Fibroblast of skin of left biceps (primary cell): ENCODE data around the gene UBE2V1.
"Not testable (repeated sequence)": the region's sequence is repeated elsewhere in the genome, so short reads cannot be mapped to it uniquely, and the experiment has no call there.

ENCODE experiments used
- DNase-seq, 2 experiments: peaks; one replicate each; pipeline ENCODE4 v3.0.0-alpha.2; 2013; ENCODE audit warnings: low read depth in 2 of 2

The UBE2V1 gene

GRCh38 chr20:50095476-50096078 lies 17.4 kb downstream of the UBE2V1 start:
- DNase-seq, result no peak

- no peak for DNase-seq
Observed at GRCh38 chr20:50094522-50094921, 18.4 kb downstream of the UBE2V1 start.

- DNase-seq, result no peak
Observed at GRCh38 chr20:50093240-50093639, 19.7 kb downstream of the UBE2V1 start.

- no peak for DNase-seq
Observed at GRCh38 chr20:50092436-50092835, 20.5 kb downstream of the UBE2V1 start.

- no peak for DNase-seq
Observed at GRCh38 chr20:50089787-50090177, 23.2 kb downstream of the UBE2V1 start.

- DNase-seq, result no peak
Observed at GRCh38 chr20:50089140-50089786, 23.7 kb downstream of the UBE2V1 start.

GRCh38 chr20:50088022-50088421 lies 24.9 kb downstream of the UBE2V1 start:
- DNase-seq, result no peak

GRCh38 chr20:50085481-50086365 lies 27.2 kb downstream of the UBE2V1 start:
- DNase-seq, result peak; percentile 23 to 24

GRCh38 chr20:50085146-50085480 lies 27.8 kb downstream of the UBE2V1 start:
- no peak for DNase-seq

- DNase-seq, result no peak
Observed at GRCh38 chr20:50083034-50083433, 29.9 kb downstream of the UBE2V1 start.

- not testable (repeated sequence) for DNase-seq
Observed at GRCh38 chr20:50082056-50082455, 30.9 kb downstream of the UBE2V1 start.

GRCh38 chr20:50077818-50078601 lies 34.9 kb downstream of the UBE2V1 start:
- no peak for DNase-seq

GRCh38 chr20:50073500-50073899 lies 39.5 kb downstream of the UBE2V1 start:
- DNase-seq, result no peak

- DNase-seq, result peak; percentile 33 to 45
Observed at GRCh38 chr20:50071039-50071888, 41.7 kb downstream of the UBE2V1 start.

- no peak for DNase-seq
Observed at GRCh38 chr20:50070361-50070760, 42.6 kb downstream of the UBE2V1 start.

GRCh38 chr20:50068041-50068651 lies 44.8 kb downstream of the UBE2V1 start:
- DNase-seq, result no peak

- DNase-seq, result no peak
Observed at GRCh38 chr20:50067461-50067860, 45.5 kb downstream of the UBE2V1 start.

- no peak for DNase-seq
Observed at GRCh38 chr20:50067018-50067417, 45.9 kb downstream of the UBE2V1 start.

- DNase-seq, result no peak
Observed at GRCh38 chr20:50066161-50066834, 46.7 kb downstream of the UBE2V1 start.

GRCh38 chr20:50065325-50065615 lies 47.7 kb downstream of the UBE2V1 start:
- no peak for DNase-seq
